ENCODE results near the gene FAM210B. TPM values are rescaled to one million over a fixed set of nuclear protein-coding genes. Genes with fewer than 3 reads are reported as not detected.

The FAM210B gene
- total and polyA plus RNA-seq, 2 of the 13 experiments (the other 11 are each of a cell fraction or from before 2014, with no cell fraction given), result 75.9 to 107 TPM

GRCh38 chr20:56348305-56348693 lies 10.5 kb upstream of the FAM210B start (continued):
- TF ChIP-seq POGK (CRISPR knock-in tag; conservative IDR thresholded peaks at IDR 0.05) (no peak), ZFP82 (CRISPR knock-in tag; IDR thresholded peaks at IDR 0.05; ENCODE audit: borderline replicate concordance) (0 out of 2 replicates have a peak, but pooled peaks have one; percentile 35), PRMT3 (CRISPR knock-in tag; IDR thresholded peaks at IDR 0.05; ENCODE audit: borderline replicate concordance, low read depth) (no peak), TSC22D2 (CRISPR knock-in tag; IDR thresholded peaks at IDR 0.05; ENCODE audit: borderline replicate concordance) (no peak), NFE2L2 (IDR thresholded peaks at IDR 0.05; ENCODE audit: low read length) (no peak), ZNF652 (CRISPR knock-in tag; IDR thresholded peaks at IDR 0.05; ENCODE audit: borderline replicate concordance, low read depth) (no peak), ZNF713 (CRISPR knock-in tag; IDR thresholded peaks at IDR 0.05) (no peak), EHMT2 (IDR thresholded peaks at IDR 0.05; ENCODE audit: borderline replicate concordance, low read depth, low read length) (no peak), GTF2F1 (IDR thresholded peaks at IDR 0.05; ENCODE audit: low read length) (no peak), HOMEZ (CRISPR knock-in tag; IDR thresholded peaks at IDR 0.05; ENCODE audit: low read depth) (no peak), SNAPC2 (CRISPR knock-in tag; IDR thresholded peaks at IDR 0.05) (no peak)
- TF ChIP-seq, protein P1, sequence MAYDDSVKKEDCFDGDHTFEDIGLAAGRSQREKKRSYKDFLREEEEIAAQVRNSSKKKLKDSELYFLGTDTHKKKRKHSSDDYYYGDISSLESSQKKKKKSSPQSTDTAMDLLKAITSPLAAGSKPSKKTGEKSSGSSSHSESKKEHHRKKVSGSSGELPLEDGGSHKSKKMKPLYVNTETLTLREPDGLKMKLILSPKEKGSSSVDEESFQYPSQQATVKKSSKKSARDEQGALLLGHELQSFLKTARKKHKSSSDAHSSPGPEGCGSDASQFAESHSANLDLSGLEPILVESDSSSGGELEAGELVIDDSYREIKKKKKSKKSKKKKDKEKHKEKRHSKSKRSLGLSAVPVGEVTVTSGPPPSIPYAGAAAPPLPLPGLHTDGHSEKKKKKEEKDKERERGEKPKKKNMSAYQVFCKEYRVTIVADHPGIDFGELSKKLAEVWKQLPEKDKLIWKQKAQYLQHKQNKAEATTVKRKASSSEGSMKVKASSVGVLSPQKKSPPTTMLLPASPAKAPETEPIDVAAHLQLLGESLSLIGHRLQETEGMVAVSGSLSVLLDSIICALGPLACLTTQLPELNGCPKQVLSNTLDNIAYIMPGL (CRISPR knock-in tag; IDR thresholded peaks at IDR 0.05; ENCODE audit: borderline replicate concordance in 1 of 2, low read depth in 1 of 2), result no peak
- TF ChIP-seq, protein P2, sequence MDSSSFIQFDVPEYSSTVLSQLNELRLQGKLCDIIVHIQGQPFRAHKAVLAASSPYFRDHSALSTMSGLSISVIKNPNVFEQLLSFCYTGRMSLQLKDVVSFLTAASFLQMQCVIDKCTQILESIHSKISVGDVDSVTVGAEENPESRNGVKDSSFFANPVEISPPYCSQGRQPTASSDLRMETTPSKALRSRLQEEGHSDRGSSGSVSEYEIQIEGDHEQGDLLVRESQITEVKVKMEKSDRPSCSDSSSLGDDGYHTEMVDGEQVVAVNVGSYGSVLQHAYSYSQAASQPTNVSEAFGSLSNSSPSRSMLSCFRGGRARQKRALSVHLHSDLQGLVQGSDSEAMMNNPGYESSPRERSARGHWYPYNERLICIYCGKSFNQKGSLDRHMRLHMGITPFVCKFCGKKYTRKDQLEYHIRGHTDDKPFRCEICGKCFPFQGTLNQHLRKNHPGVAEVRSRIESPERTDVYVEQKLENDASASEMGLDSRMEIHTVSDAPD (CRISPR knock-in tag; IDR thresholded peaks at IDR 0.05), result no peak
- TF ChIP-seq, protein P3, sequence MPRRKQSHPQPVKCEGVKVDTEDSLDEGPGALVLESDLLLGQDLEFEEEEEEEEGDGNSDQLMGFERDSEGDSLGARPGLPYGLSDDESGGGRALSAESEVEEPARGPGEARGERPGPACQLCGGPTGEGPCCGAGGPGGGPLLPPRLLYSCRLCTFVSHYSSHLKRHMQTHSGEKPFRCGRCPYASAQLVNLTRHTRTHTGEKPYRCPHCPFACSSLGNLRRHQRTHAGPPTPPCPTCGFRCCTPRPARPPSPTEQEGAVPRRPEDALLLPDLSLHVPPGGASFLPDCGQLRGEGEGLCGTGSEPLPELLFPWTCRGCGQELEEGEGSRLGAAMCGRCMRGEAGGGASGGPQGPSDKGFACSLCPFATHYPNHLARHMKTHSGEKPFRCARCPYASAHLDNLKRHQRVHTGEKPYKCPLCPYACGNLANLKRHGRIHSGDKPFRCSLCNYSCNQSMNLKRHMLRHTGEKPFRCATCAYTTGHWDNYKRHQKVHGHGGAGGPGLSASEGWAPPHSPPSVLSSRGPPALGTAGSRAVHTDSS (CRISPR knock-in tag; conservative IDR thresholded peaks at IDR 0.05), result no peak
